ENCODE measurements around the gene MS4A18. TPM values are rescaled to one million over a fixed set of nuclear protein-coding genes. Genes with fewer than 3 reads are reported as not detected.

The MS4A18 gene
- total RNA-seq, 2 donors from 2014 or later, result not detected

DNA sequence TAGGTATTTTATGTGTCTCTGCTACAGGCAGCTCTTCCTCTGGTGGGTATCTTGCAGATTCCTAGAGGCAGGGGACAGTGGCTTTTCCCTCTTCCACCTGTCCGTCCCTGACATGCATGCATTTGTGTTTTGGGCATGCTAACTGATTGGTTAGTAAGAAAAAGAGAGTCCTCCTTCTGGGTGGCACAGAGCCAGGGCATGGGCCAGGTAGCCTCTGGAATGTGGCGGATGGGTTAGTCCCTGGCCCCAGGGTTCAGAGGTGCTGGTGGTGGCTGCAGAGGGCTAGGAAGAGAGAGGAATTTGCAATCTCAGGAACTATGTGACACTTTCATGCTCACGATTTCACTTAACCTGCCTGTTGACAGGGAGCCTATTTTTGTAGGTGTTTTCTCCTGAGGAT is 26.4 kb downstream of the MS4A18 start:
- Histone ChIP-seq H3K9me3 (no peaks in the 10 kb centered on the region), H3K27ac (no peak overlapping the region), H3K36me3 (replicated peaks in 1 of 2; ENCODE audit: insufficient read depth in 1 of 2, low read depth in 2 of 2) (no peaks in the 10 kb centered on the region), H3K4me1 (peaks cover 2% of the 10 kb centered on the region), H3K4me3 (no peak overlapping the region), H3K27me3 (no peaks in the 10 kb centered on the region)
- intact Hi-C loops (cut with DNase I), result loop anchor here (10.0 kb wide), 1 partner anchor 46 kb away; no protein-coding TSS in a partner anchor
- no peak for ATAC-seq
- no peak for TF ChIP-seq POLR2A (IDR thresholded peaks at IDR 0.05)
- TF ChIP-seq, protein P1, sequence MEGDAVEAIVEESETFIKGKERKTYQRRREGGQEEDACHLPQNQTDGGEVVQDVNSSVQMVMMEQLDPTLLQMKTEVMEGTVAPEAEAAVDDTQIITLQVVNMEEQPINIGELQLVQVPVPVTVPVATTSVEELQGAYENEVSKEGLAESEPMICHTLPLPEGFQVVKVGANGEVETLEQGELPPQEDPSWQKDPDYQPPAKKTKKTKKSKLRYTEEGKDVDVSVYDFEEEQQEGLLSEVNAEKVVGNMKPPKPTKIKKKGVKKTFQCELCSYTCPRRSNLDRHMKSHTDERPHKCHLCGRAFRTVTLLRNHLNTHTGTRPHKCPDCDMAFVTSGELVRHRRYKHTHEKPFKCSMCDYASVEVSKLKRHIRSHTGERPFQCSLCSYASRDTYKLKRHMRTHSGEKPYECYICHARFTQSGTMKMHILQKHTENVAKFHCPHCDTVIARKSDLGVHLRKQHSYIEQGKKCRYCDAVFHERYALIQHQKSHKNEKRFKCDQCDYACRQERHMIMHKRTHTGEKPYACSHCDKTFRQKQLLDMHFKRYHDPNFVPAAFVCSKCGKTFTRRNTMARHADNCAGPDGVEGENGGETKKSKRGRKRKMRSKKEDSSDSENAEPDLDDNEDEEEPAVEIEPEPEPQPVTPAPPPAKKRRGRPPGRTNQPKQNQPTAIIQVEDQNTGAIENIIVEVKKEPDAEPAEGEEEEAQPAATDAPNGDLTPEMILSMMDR (IDR thresholded peaks at IDR 0.05), result no peak
- no peak for DNase-seq
- WGBS, 2 donors, result 58 to 63% methylated on average over 3 of the region's 3 CpGs

DNA sequence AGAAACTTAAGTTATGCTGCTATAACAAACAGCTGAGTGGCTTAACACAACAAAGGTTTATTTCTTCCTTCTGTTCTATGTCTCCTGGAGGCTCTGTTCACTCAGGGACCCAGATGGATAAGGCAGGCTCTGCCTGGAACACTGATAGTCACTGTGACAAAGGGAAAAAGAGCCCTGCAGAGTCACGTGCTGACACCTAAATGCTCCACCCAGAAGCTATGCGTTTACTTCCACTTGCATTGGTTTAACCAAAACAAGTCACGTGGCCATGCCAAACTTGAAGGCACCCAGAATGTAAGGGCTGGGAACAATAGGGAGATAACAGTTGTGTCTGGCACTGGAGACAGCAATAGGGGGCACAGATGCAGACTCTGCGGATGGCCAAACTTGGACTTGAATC is 28.8 kb downstream of the MS4A18 start:
- H3K27ac ChIP-seq, result no peak overlapping the region
- intact Hi-C loops (cut with DNase I), result loop anchor here (10.0 kb wide), 1 partner anchor 49 kb away; no protein-coding TSS in a partner anchor

DNA sequence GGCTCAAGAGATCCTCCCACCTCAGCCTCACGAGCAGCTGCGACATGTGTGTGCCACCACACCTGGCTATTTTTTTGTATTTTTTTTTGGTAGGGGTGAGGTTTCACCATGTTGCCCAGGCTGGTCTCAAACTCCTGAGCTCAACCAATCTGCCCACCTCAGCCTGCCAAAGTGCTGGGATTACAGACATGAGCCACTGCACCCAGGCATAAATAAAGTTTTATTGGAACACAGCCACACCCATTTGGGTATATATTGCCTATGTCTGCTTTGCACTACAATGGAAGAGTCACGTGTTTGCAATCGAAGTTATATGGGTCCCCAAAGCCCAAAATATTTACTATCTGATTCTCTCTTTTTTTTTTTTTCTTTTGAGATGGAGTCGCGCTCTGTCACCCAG is 30.4 kb downstream of the MS4A18 start:
- Histone ChIP-seq H3K36me3 (replicated peaks in 1 of 2; ENCODE audit: insufficient read depth in 1 of 2, low read depth in 2 of 2) (no peaks in the 10 kb centered on the region), H3K27me3 (no peaks in the 10 kb centered on the region), H3K4me1 (peaks cover 8% of the 10 kb centered on the region), H3K4me3 (no peak overlapping the region), H3K27ac (no peak overlapping the region), H3K9me3 (no peaks in the 10 kb centered on the region)
- WGBS, 2 donors, result 87 to 93% methylated on average over 6 of the region's 6 CpGs
- no peak for DNase-seq
- TF ChIP-seq, protein P1 (IDR thresholded peaks at IDR 0.05), result no peak
- TF ChIP-seq POLR2A (IDR thresholded peaks at IDR 0.05), result no peak
- ATAC-seq, result no peak
- intact Hi-C loops (cut with DNase I), result loop anchor here (10.0 kb wide), 1 partner anchor 50 kb away; no protein-coding TSS in a partner anchor

More for the DNA sequence above, 28.8 kb downstream of the MS4A18 start:
- DNase-seq, result no peak
- 62% methylated on average over 4 of the region's 4 CpGs for WGBS, 2 donors
- TF ChIP-seq, protein P1 (IDR thresholded peaks at IDR 0.05), result no peak
- TF ChIP-seq POLR2A (IDR thresholded peaks at IDR 0.05), result no peak
- no peak overlapping the region for H3K4me3 ChIP-seq
- H3K4me1 ChIP-seq, result peaks cover 8% of the 10 kb centered on the region
- H3K9me3 ChIP-seq, result no peaks in the 10 kb centered on the region
- H3K27me3 ChIP-seq, result no peaks in the 10 kb centered on the region
- H3K36me3 ChIP-seq (replicated peaks in 1 of 2; ENCODE audit: insufficient read depth in 1 of 2, low read depth in 2 of 2), result no peaks in the 10 kb centered on the region
- ATAC-seq, result no peak

DNA sequence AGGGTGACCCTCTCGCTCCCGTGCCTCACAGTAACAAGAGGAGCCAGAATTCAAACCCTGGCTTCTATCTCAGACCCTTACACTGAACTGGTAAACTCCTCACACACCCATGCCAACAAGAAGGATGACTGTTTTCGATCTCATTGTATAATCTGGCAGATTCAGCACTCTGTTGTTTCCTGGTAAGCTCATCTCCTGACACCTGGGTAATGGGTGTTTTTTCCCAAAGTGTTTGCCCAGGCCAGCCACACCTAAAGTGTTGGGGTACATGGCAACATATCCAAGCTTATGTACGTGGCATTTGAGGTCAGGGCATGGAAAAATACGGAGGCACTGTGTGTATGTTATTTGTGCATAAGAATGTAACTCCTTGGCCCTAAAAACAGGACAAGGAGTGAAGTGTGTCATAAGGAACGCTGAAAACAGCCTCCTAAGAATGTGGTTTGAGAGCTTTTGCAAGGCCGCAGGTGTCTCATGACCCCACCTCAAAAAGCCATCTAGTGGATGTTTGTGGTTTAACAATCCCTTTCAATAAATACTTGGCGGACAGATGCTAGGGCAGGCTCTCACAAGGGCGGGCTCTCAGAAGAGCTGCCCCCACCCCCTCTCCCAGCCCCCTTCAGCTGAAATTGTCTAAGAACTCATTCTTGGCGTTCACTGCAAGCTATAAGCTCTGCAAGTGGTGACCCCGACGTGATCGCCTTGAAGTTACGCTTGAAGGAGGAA is 31.9 kb downstream of the MS4A18 start, which contains the start of gene MS4A15:
Gene MS4A15, plus strand, starts transcription at position 561 of the 726 bp plus-strand sequence. CDS start 6,867 bp downstream, outside the sequence.
- H3K4me3 ChIP-seq, result no peak within 1 kb of the TSS
- TF ChIP-seq POLR2A (IDR thresholded peaks at IDR 0.05), result no peak
- TF ChIP-seq, protein P1 (IDR thresholded peaks at IDR 0.05), result peak; percentile 26 to 80 (median 67)
- peak within 1 kb of the TSS; percentile 7 to 48 (median 24) for H3K27ac ChIP-seq
- no peaks in the 10 kb centered on the region for H3K9me3 ChIP-seq
- DNase-seq (peak; percentile 40 to 57 (median 50)), ATAC-seq (peak; percentile 81)
- intact Hi-C loops (cut with DNase I), result loop anchor here (10.0 kb wide), 1 partner anchor 52 kb away; no protein-coding TSS in a partner anchor
- 34 to 45% methylated on average over 13 to 14 of the region's 14 CpGs for WGBS, 2 donors
- H3K4me1 ChIP-seq, result peaks cover 8% of the 10 kb centered on the region
- H3K36me3 ChIP-seq (replicated peaks in 1 of 2; ENCODE audit: insufficient read depth in 1 of 2, low read depth in 2 of 2), result no peaks in the 10 kb centered on the region
- H3K27me3 ChIP-seq, result no peaks in the 10 kb centered on the region

Data from body of pancreas (tissue), 4 donors.